ENCODE data around the gene ABCA4.

DNA sequence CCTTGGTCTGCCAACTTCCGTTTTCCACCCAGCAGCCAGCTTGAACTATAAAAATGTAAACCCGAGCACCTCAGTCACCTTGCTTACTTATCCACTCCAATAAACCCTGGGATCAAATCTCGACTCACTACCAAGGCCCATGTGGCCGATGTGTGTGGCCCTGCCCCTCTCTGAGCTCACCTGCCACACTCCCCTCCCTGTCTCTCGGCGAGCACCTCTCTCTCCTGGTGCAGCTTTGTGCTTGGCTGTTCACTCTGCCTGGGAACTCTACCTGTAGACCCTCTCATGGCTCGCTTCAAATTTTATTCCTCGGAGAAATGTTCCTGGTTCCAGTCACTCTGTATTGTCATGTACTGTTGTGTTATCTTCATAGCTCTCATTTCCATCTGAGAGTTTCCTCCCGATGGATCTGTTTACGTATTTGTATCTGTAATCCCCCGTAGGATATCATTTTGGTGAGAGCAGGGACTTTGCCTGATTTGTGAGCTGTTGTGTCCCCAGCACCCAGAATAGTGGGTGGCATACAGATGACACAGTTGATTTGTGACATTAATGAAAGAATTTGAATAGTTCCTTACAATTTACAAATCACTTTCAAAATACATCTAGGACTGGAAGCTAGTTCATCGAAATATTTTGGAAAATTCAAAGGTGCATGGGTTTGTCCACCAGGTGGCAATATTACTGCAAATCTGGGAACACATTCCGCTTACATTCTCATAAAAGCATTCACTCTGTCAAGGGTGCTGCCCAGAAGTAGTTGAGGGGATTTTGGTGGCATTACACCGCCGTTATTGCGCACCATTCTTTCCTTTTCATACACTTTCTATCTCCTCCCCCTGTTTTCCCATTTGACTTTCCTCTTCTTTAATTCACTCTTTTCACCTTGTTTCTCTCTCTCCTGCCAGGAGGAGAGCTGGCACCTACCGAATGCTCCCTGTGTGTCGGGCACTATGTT is 95.3 kb downstream of the ABCA4 start:
- TF ChIP-seq POLR2AphosphoS5 (IDR thresholded peaks at IDR 0.05; ENCODE audit: low read depth, low read length) (no peak), TAF1 (IDR thresholded peaks at IDR 0.05; ENCODE audit: borderline replicate concordance, insufficient read depth, low read length) (no peak)

All from PFSK-1 (cell line).